HG02678 (cell line): ENCODE results near the gene TNFRSF18.
"Not testable (repeated sequence)": the region's sequence is repeated elsewhere in the genome, so short reads cannot be mapped to it uniquely, and the experiment has no call there.

Experiments
- ATAC-seq: cut with Tn5 transposase; IDR thresholded peaks from one replicate; pipeline ENCODE4 v1.9.1; 2021; ENCODE audit warnings: mild to moderate bottlenecking, moderate library complexity; ENCODE audit not compliant: unreplicated experiment

The TNFRSF18 gene

GRCh38 chr1:1199141-1199960 is 7.0 kb downstream of the TNFRSF18 start:
- ATAC-seq, result no peak

DNA sequence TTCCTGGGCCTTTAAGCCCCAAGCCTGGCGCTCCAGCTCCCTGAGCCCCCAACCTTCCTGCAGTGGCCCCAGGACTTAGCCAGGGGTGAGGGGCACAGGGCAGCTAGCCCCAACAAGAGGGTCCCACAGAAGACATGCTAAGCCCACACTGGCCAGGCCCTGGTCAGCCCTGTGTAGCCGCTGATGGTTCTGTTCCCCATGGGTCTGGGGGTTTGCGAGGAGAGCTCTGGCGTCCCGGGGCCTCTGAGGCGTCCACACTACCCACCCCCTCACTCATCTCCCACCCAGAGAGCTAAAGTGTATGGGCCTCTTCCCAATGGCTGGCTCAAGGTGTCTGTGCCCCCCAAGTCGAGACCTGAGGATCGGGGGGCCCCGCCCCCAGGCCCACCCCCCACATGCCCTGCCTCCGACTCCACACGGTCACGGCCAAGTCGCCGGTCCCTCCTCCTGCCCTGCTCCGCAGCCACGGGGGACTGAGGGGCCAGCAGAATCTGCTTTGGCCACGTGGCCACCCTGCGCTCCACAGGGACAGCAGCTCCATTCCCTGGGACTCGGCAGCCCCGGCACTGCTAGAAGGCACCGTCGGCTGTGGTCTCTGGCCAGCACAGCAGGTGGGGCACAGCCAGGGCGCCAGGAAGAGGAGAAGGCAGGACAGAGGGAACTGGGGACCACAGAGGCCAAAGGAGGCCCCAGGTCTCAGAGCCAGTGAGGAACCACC is 7.8 kb downstream of the TNFRSF18 start:
- ATAC-seq, result no peak

GRCh38 chr1:1197551-1198422 is 8.6 kb downstream of the TNFRSF18 start:
- ATAC-seq, result no peak

GRCh38 chr1:1197188-1197500 is 9.2 kb downstream of the TNFRSF18 start:
- ATAC-seq, result no peak

- ATAC-seq, result no peak
Observed at GRCh38 chr1:1196431-1197187, 9.8 kb downstream of the TNFRSF18 start.

GRCh38 chr1:1195726-1196125 is 10.7 kb downstream of the TNFRSF18 start:
- not testable (repeated sequence) for ATAC-seq

- ATAC-seq, result no peak
Observed at GRCh38 chr1:1194723-1195122, 11.7 kb downstream of the TNFRSF18 start.

DNA sequence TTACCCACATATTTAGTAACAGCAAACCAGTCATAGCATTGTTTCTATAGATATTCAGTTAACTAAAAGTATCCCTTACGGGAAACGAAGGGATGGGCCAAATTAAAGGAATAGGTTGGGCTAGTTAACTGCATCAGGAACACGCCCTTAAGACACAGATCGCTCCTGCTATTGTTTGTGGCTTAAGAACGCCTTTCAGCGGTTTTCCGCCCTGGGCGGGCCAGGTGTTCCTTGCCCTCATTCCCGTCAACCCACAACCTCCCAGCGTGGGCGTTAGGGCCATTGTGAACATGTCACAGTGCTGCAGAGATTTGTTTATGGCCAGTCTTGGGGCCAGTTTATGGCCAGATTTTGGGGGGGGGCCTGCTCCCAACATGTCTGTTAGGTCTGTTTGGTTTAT is 14.7 kb downstream of the TNFRSF18 start:
- no peak for ATAC-seq

GRCh38 chr1:1189111-1189510 is 17.3 kb downstream of the TNFRSF18 start:
- no peak for ATAC-seq

GRCh38 chr1:1187938-1188337 is 18.5 kb downstream of the TNFRSF18 start:
- no peak for ATAC-seq

DNA sequence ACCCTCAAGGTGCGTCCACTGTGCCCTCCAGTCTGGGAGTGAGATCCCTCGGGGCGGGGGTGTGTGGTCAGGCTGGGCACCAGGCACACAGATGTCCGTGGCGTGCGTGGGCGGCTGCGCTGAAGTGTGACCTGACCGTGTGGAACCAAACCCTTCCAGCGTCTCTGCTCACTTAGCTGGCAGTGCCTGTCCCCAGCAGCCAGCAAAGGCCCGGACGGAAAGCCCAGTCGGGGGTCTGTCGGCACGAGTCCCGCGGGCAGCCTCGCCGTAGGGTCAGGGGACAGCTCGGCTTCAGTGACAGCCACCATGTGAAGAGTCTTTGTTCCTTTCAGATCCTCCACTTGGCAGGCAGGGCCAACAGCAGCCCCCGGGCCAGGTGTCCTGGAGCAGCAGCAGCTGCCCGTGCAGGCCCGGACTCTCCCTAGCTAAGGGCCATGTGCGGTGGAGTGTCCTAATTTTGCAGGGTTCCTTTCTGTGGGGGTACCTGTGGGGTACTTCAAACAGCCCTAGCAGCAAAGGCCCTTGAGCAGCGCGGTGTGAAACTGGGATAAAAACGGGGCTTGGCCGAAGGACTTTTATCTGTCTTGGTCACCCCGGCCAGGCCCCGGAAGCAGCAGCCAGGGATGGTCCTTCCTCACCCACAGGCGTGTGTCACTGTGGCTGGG is 21.2 kb downstream of the TNFRSF18 start:
- no peak for ATAC-seq

- ATAC-seq, result no peak
Observed at GRCh38 chr1:1183833-1184775, 22.3 kb downstream of the TNFRSF18 start.

- ATAC-seq, result no peak
Observed at GRCh38 chr1:1183221-1183747, 23.1 kb downstream of the TNFRSF18 start.

GRCh38 chr1:1182491-1183220 is 23.7 kb downstream of the TNFRSF18 start:
- ATAC-seq, result no peak

DNA sequence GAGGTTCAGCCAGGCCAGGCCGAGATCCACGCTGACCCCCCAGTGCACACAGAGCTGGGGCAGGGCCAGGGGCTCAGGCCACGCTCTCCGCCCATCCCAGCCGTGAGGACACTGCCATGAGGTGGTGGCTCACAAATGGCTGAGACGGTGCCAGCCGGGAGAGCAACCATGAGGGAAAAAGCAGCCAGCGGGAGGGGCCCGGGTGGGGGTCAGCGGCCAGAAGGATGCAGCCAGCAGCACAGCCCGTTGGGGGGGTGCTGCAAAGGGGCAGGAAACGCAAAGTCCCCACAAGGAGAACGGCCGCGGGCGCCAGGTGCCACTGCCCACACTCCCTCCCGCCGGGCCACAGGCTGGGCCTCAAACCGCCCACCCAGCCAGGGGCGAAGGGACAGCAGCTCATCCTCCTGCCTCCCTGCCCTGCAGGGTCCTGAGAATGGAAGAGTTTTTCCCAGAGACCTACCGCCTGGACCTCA is 24.4 kb downstream of the TNFRSF18 start:
- ATAC-seq, result no peak

DNA sequence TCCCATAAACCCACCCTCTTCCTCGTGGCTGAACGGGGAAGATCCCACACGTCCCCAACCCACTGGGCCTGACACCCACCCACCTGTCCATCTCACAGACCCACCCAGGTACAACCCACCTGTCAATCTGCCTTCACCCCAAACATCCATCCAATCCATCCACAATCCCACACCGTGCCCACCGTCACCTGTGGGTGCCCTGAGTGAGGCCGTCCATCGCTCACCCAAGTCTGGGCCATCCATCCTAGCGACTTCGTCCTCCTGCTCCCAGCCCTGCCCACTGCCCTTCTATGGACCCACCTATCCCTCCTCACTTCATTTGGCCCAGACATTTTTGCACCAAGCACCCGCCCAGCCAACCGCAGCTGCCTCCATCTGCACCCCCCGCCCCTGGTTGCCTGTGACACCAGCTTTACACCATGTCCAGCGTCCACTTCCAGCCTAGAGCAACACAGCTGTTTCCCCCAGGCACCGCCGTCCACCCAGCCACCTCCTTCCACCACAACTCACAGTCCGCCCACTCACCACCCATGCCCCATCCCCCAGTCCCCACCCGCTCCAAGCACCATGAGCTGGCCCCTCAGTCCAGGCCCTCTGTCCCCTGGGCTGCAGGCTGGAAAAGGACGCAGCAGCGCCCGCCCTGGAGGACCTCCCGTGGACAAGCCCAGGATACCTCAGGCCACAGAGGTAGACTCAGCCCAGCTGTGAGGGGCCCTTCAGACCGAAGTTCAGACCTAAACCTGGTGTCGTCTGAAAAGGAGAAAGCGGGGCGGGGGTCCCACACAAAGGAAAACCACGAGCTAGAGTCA is 25.1 kb downstream of the TNFRSF18 start:
- ATAC-seq, result no peak
